ENCODE measurements around the gene RPS14. TPM values are rescaled to one million over a fixed set of nuclear protein-coding genes. Genes with fewer than 3 reads are reported as not detected.
"Not testable (repeated sequence)": the region's sequence is repeated elsewhere in the genome, so short reads cannot be mapped to it uniquely, and the experiment has no call there.

Gene RPS14
- total RNA-seq, 2 experiments from 2014 or later: 4,594 to 4,738 TPM

- Mint-ChIP-seq H3K27ac (no peak overlapping the region), H3K27me3 (ENCODE audit: low read depth) (peaks cover 3% of the 10 kb centered on the region), H3K4me1 (ENCODE audit: low read depth) (peaks cover 7% of the 10 kb centered on the region), H3K36me3 (ENCODE audit: low read depth) (no peaks in the 10 kb centered on the region), H3K4me3 (no peak overlapping the region), H3K9me3 (no peaks in the 10 kb centered on the region)
- CTCF ChIA-PET: interaction anchor here (1.1 to 1.5 kb wide), 2 partner anchors 8 to 32 kb away, joined by 3 read pairs; no protein-coding TSS in a partner anchor
- no peak for DNase-seq
- intact Hi-C loops (cut with micrococcal nuclease): no loop called here
These were observed 39.2 kb upstream of the RPS14 start for GRCh38 chr5:150488519-150489359.

GRCh38 chr5:150487199-150488061, 37.9 kb upstream of the RPS14 start:
- peak overlapping the region; percentile 57 for H3K4me3 Mint-ChIP-seq
- no peaks in the 10 kb centered on the region for H3K9me3 Mint-ChIP-seq
- CTCF ChIA-PET: interaction anchor here (0.6 to 1.4 kb wide), 4 partner anchors 30 to 359 kb away, joined by 3 to 4 read pairs (median 3); no protein-coding TSS in a partner anchor
- peaks cover 3% of the 10 kb centered on the region for H3K27me3 Mint-ChIP-seq (ENCODE audit: low read depth)
- no peak overlapping the region for H3K27ac Mint-ChIP-seq
- intact Hi-C loops (cut with micrococcal nuclease): no loop called here
- no peak for DNase-seq
- peaks cover 7% of the 10 kb centered on the region for H3K4me1 Mint-ChIP-seq (ENCODE audit: low read depth)
- H3K36me3 Mint-ChIP-seq (ENCODE audit: low read depth): no peaks in the 10 kb centered on the region

- H3K27ac Mint-ChIP-seq: no peak overlapping the region
- H3K4me3 Mint-ChIP-seq: peak overlapping the region; percentile 57
- DNase-seq: peak; percentile 42
- H3K36me3 Mint-ChIP-seq (ENCODE audit: low read depth): no peaks in the 10 kb centered on the region
- CTCF ChIA-PET: interaction anchor here (0.6 to 1.4 kb wide), 3 partner anchors 29 to 38 kb away, joined by 3 read pairs; no protein-coding TSS in a partner anchor
- peaks cover 7% of the 10 kb centered on the region for H3K4me1 Mint-ChIP-seq (ENCODE audit: low read depth)
- no peaks in the 10 kb centered on the region for H3K9me3 Mint-ChIP-seq
- peaks cover 3% of the 10 kb centered on the region for H3K27me3 Mint-ChIP-seq (ENCODE audit: low read depth)
- intact Hi-C loops (cut with micrococcal nuclease): no loop called here
These were observed 37.1 kb upstream of the RPS14 start for GRCh38 chr5:150486402-150487198.

DNA sequence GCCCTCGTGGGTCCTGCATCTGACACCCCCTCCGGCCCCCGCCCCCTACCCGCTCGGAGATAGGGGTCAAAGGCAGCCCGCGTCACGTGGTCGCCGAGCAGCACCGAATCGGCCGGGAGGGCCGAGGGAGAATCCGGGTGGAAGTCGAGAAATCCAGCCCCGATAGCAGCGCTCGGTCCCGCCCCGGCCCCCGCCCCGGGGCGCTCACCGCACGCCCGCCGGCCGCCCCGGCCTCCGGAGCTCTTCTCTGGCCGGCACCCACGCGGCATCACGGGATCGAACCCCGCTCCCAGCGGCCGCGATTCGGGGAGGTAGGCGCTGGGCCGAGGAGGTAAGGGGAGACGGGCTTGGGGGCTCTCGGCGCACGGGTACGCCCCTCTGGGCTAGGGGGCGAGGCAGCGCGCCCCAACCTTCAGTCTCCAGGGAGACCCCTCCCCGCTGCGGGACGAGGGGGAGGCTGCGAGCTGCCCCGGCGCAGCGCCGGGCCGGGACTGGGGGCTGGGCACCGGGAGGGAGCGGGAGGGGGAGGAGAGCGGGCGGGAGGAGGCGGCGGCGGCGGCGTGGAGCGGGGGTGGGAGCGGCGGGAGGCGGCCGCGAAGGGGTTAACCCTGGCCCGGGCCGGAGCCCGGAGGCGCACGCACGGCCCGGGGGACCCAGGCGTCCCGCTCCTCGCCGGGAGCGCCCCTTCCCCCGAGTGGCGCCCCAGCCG, 36.3 kb upstream of the RPS14 start:
- Mint-ChIP-seq H3K27ac (no peak overlapping the region), H3K36me3 (ENCODE audit: low read depth) (no peaks in the 10 kb centered on the region), H3K4me3 (peak overlapping the region; percentile 28), H3K9me3 (no peaks in the 10 kb centered on the region), H3K4me1 (ENCODE audit: low read depth) (peaks cover 7% of the 10 kb centered on the region), H3K27me3 (ENCODE audit: low read depth) (peaks cover 3% of the 10 kb centered on the region)
- DNase-seq: peak; percentile 31
- intact Hi-C loops (cut with micrococcal nuclease): no loop called here
- CTCF ChIA-PET: interaction anchor here (0.6 to 1.4 kb wide), 2 partner anchors 29 to 39 kb away, joined by 3 read pairs; no protein-coding TSS in a partner anchor

GRCh38 chr5:150484964-150485692, 35.6 kb upstream of the RPS14 start:
- Mint-ChIP-seq H3K27ac (no peak overlapping the region), H3K4me1 (ENCODE audit: low read depth) (peaks cover 7% of the 10 kb centered on the region), H3K36me3 (ENCODE audit: low read depth) (no peaks in the 10 kb centered on the region), H3K4me3 (peak overlapping the region; percentile 68), H3K9me3 (no peaks in the 10 kb centered on the region), H3K27me3 (ENCODE audit: low read depth) (peaks cover 3% of the 10 kb centered on the region)
- intact Hi-C loops (cut with micrococcal nuclease): no loop called here
- CTCF ChIA-PET: no interaction called here
- no peak for DNase-seq

DNA sequence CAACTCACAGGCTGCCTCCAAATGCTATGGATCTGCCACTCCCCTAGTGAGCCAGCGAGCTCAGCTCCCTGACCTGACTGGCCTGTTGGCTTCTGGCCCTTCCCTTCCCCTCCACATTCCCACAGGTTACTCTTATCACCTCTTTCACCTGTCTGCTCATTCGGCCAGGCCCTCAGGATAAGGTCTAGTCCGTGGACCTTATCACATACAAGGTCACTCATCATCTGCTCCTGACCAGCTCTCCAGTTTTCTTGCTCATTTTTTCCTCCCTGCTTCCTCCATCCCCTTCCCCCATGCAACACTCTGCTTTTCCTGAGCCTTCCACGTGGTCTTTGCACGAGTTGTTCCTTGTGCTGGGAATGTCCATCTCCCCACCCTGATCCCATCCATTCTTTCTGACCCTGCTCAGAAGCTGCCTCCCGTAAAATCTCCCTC, 32.5 kb upstream of the RPS14 start:
- no peak overlapping the region for H3K4me3 Mint-ChIP-seq
- CTCF ChIA-PET: no interaction called here
- H3K27ac Mint-ChIP-seq: no peak overlapping the region

GRCh38 chr5:150481708-150481965, 32.1 kb upstream of the RPS14 start:
- no peak for DNase-seq
- Mint-ChIP-seq H3K27me3 (ENCODE audit: low read depth) (peaks cover 5% of the 10 kb centered on the region), H3K4me1 (ENCODE audit: low read depth) (peaks cover 3% of the 10 kb centered on the region), H3K27ac (no peak overlapping the region), H3K9me3 (no peaks in the 10 kb centered on the region), H3K36me3 (ENCODE audit: low read depth) (no peaks in the 10 kb centered on the region), H3K4me3 (no peak overlapping the region)
- intact Hi-C loops (cut with micrococcal nuclease): no loop called here
- CTCF ChIA-PET: no interaction called here

More for the DNA sequence above, 32.5 kb upstream of the RPS14 start:
- H3K9me3 Mint-ChIP-seq: no peaks in the 10 kb centered on the region
- H3K36me3 Mint-ChIP-seq (ENCODE audit: low read depth): no peaks in the 10 kb centered on the region
- peaks cover 4% of the 10 kb centered on the region for H3K4me1 Mint-ChIP-seq (ENCODE audit: low read depth)
- no peak for DNase-seq
- peaks cover 3% of the 10 kb centered on the region for H3K27me3 Mint-ChIP-seq (ENCODE audit: low read depth)
- intact Hi-C loops (cut with micrococcal nuclease): no loop called here

- Mint-ChIP-seq H3K4me3 (no peak overlapping the region), H3K36me3 (ENCODE audit: low read depth) (no peaks in the 10 kb centered on the region), H3K4me1 (ENCODE audit: low read depth) (no peaks in the 10 kb centered on the region), H3K27ac (no peak overlapping the region), H3K27me3 (ENCODE audit: low read depth) (peaks cover 2% of the 10 kb centered on the region), H3K9me3 (no peaks in the 10 kb centered on the region)
- CTCF ChIA-PET: interaction anchor here (0.6 to 0.7 kb wide), 2 partner anchors 107 to 504 kb away, joined by 3 to 4 read pairs; no protein-coding TSS in a partner anchor
- intact Hi-C loops (cut with micrococcal nuclease): loop anchor here (5.0 kb wide), 1 partner anchor 1043 kb away; no protein-coding TSS in a partner anchor
- DNase-seq: no peak
These were observed 29.9 kb upstream of the RPS14 start for GRCh38 chr5:150479416-150479815.

DNA sequence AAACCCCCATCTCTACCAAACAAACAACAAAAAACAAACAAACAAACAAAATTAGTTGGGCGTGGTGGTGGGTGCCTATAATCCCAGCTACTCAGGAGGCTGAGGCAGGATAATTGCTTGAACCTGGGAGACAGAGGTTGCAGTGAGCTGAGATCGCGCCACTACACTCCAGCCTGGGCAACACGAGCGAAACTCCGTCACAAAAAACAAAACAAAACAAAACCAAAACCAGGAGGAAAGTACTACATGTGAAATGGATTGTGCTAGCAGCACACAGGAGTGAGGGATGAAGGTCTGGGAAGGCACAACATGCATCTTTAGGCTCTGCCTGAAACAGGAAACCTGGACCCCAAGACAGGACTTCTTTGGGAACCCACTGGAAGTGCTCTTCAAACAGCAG, 27.0 kb upstream of the RPS14 start:
- H3K27ac Mint-ChIP-seq; CTCF ChIA-PET; H3K4me3 Mint-ChIP-seq; DNase-seq; H3K9me3 Mint-ChIP-seq; H3K4me1 Mint-ChIP-seq (ENCODE audit: low read depth); H3K27me3 Mint-ChIP-seq (ENCODE audit: low read depth); H3K36me3 Mint-ChIP-seq (ENCODE audit: low read depth): not testable (repeated sequence)
- intact Hi-C loops (cut with micrococcal nuclease): loop anchor here (5.0 kb wide), 1 partner anchor 1046 kb away; no protein-coding TSS in a partner anchor

- no peaks in the 10 kb centered on the region for H3K4me1 Mint-ChIP-seq (ENCODE audit: low read depth)
- CTCF ChIA-PET: interaction anchor here (0.6 to 0.7 kb wide), 2 partner anchors 9 to 93 kb away, joined by 3 to 4 read pairs; no protein-coding TSS in a partner anchor
- no peaks in the 10 kb centered on the region for H3K36me3 Mint-ChIP-seq (ENCODE audit: low read depth)
- H3K27ac Mint-ChIP-seq: no peak overlapping the region
- DNase-seq: no peak
- H3K4me3 Mint-ChIP-seq: no peak overlapping the region
- peaks cover 2% of the 10 kb centered on the region for H3K27me3 Mint-ChIP-seq (ENCODE audit: low read depth)
- intact Hi-C loops (cut with micrococcal nuclease): no loop called here
- no peaks in the 10 kb centered on the region for H3K9me3 Mint-ChIP-seq
These were observed 24.3 kb upstream of the RPS14 start for GRCh38 chr5:150473673-150474358.

Measured in activated naive CD4-positive, alpha-beta T cell treated with anti-CD3 and anti-CD28 coated beads for 36 hours (primary cell).